ENCODE data around the gene MAP7D2. TPM values are rescaled to one million over a fixed set of nuclear protein-coding genes. Genes with fewer than 3 reads are reported as not detected.

MAP7D2 gene
- total RNA-seq (2011; cell fraction: chromatin; rRNA removed; ENCODE audit: low replicate concordance) = 0.11 TPM in 1 of 2 replicates, not detected in the other
- not detected in 2 replicates for total RNA-seq (2011; cell fraction: nucleolus; rRNA removed)
- not detected in 2 replicates for total RNA-seq (2011; cell fraction: nucleoplasm; rRNA removed)
- total RNA-seq (2014; rRNA removed) = not detected in 2 replicates
- 0.04 TPM in 1 of 2 replicates, not detected in the other for total RNA-seq (2014; rRNA removed; fragmentation: Illumina TruSeq; extraction: Trizol)
- 0.04 TPM in 1 of 2 replicates, not detected in the other for total RNA-seq (2015; rRNA removed; fragmentation: Illumina TruSeq; extraction: Trizol)
- total RNA-seq (2021) = 0.07 TPM in 1 of 2 replicates, not detected in the other
- polyA plus RNA-seq (2011; rRNA removed) = 0.04 TPM in 1 of 2 replicates, not detected in the other
- polyA plus RNA-seq (2011; cell fraction: cytosol; rRNA removed) = 0.01 and 0.13 TPM in 2 replicates
- polyA plus RNA-seq (2011; cell fraction: nucleus; rRNA removed) = 0.03 and 0.11 TPM in 2 replicates
- polyA plus RNA-seq (2012) = 0.06 and 0.08 TPM in 2 replicates
- 0.03 TPM in 1 of 2 replicates, not detected in the other for polyA plus RNA-seq (2014; fragmentation: Illumina TruSeq; extraction: Trizol)
- under 1 TPM; 0.01 TPM for polyA plus RNA-seq (2014; fragmentation: Nextera tagmentation; extraction: Ambion mirVana)
- not detected in 2 replicates for polyA plus RNA-seq (2014; rRNA removed)
- polyA minus RNA-seq (2011; rRNA and poly(A)+ RNA removed) = not detected in 2 replicates
- polyA minus RNA-seq (2011; cell fraction: cytosol; rRNA and poly(A)+ RNA removed) = not detected in 2 replicates
- polyA minus RNA-seq (2011; cell fraction: nucleus; rRNA and poly(A)+ RNA removed) = not detected in 2 replicates
- percentile 22 among the genes with signal in this experiment for Bru-seq, nascent RNA
- percentile 52 among the genes with signal in this experiment for BruChase-seq, experiment 1, labeled RNA remaining after a 2-hour chase
- BruChase-seq, experiment 2, labeled RNA remaining after a 6-hour chase = percentile 49 among the genes with signal in this experiment
- long read RNA-seq, experiment 1 = 0 reads
- long read RNA-seq, experiment 2 = 0 reads
- long read RNA-seq, experiment 3 = 0 reads

DNA sequence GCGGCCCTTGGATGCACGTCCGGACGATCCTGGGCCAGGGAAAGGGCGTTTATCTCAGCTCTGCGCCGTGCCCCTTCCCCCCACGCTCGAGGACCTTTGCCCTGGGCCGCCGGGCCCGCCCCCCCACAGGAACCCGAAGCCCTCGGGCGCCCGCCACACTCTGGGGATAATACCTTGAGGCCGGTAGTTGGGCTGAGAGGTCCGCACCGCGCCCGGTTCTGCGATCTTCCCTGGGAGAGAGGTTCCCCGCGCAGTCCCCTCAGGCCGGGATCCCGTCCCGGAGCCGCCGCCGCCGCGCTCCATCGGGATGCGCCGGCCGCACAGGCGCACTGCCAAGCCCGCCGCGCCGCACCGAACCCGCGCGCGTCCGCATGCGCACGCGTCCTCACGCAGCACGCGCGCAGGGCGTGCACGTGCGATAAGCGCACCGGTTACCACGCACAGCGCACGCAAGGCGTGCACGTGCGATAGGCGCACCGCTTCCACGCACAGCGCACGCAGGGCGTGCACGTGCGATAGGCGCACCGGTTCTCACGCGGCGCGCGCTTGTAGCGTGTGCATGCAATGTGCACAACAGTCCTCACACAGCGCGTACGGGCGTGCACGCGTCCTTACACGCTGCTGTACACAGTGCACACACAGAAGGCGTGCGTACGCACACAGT lies at the start of gene MAP7D2:
MAP7D2 (minus strand) TSS at position 331 of the 664 bp plus-strand sequence; CDS start at position 303, 28 bp downstream.
- H2AFZ ChIP-seq (ENCODE audit: low read depth, low read length) = no peak within 1 kb of the TSS

More for the DNA sequence above, at the start of gene MAP7D2:
- Histone ChIP-seq H3K79me2 (ENCODE audit: control insufficient read depth, insufficient read depth, low read length) (no peaks in the 10 kb centered on the region), H3K9ac (ENCODE audit: insufficient read depth in 1 of 2, low read depth in 2 of 2, low read length in 2 of 2) (no peak within 1 kb of the TSS), H3K9me3 (replicated peaks; ENCODE audit: control insufficient read depth, insufficient read depth, low read depth, low read length) (no peaks in the 10 kb centered on the region), H3K4me1 (replicated peaks in 1 of 2; ENCODE audit: control insufficient read depth in 2 of 2, insufficient read depth in 2 of 2, low read length in 2 of 2) (peaks cover 0 to 4% of the 10 kb centered on the region in 2 experiments; a peak in 2 of 5 replicates), H3K36me3 (ENCODE audit: control insufficient read depth, insufficient read depth, low read length) (no peaks in the 10 kb centered on the region), H3K4me2 (ENCODE audit: insufficient read depth, low read length) (no peak within 1 kb of the TSS), H3K27ac (ENCODE audit: extremely low read depth, low read depth, low read length) (no peak within 1 kb of the TSS), H4K20me1 (replicated peaks; ENCODE audit: control insufficient read depth, insufficient read depth, low read length) (no peaks in the 10 kb centered on the region), H3K27me3 (ENCODE audit: control insufficient read depth in 2 of 2, insufficient read depth in 2 of 2, low read length in 2 of 2) (peaks cover 0 to 15% of the 10 kb centered on the region in 2 experiments; a peak in 3 of 5 replicates), H3K4me3 (no peak within 1 kb of the TSS), H3K9me1 (ENCODE audit: control insufficient read depth, insufficient read depth, low read length) (no peaks in the 10 kb centered on the region)
- CTCF ChIA-PET (ENCODE audit: low intra/inter-chr PET ratio) = no interaction called here
- WGBS (ENCODE audit: insufficient coverage, low coverage, missing lambda C conversion rate) = 92% methylated on average over 9 of the region's 91 CpGs
- in situ Hi-C loops (cut with MboI) (no loop called here), intact Hi-C loops (cut with micrococcal nuclease) (no loop called here)
- no peak for TF ChIP-seq ZKSCAN8 (CRISPR knock-in tag; IDR thresholded peaks at IDR 0.05)
- POLR2A ChIA-PET = no interaction called here
- FAIRE-seq (no peak), ATAC-seq (no peak), DNase-seq (ENCODE audit: extremely low read depth in 1 of 4, low spot score in 3 of 4) (no peak)
- no TSS peak for BruUV-seq (replicated peaks)
